HG03342 (cell line): Measurements from ENCODE around the gene NALF2.

Experiments
- ATAC-seq: cut with Tn5 transposase; IDR thresholded peaks from one replicate; pipeline ENCODE4 v1.9.1; 2021; ENCODE audit warnings: mild to moderate bottlenecking, moderate library complexity; ENCODE audit not compliant: unreplicated experiment

Gene NALF2

DNA sequence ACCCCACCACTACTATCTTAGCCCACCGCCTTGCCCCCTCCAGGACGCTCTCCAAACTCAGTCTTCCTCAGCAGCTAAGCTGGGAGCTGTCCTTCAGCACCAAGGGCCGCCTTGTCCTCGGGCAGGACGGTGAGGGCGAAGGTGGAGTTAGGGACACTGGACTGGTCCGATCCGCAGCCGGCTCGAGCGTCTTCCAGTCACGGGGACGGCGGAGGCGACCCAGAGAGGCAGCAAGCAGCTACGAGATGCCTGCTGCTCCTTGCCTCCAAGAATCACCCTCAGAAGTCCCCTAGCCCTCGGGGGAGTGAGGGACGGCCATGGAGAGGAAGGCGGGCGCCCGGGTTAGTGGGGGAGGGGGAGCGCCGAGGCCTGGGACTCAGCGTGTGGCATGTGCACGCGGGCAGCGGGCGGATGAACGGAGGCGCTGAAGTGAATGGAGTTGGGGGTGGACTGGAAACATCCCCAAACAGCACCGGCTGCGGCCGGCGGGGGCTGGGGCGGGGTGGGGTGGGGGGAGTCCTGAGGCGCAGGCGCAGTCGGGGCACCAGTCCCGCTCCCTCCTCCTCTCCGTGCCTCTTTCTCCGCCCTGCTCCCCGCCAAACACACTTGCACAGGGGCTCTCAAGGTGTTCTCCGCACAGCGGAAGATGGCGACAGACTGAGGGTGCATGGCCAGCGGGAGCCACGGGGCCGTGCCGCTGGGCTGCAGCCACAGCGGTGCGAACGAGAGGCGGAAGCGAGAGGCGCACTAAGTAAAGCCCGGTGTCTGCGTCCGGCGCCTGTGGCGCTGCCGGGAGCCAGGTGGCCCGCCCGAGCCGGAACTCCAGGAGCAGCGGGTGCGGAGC lies at the start of gene NALF2:
NALF2 (plus strand) TSS at position 545 of the 844 bp plus-strand sequence. CDS start 957 bp downstream, outside the sequence.
- no peak for ATAC-seq

- no peak for ATAC-seq
Measured at GRCh38 chrX:69457756-69458155, 46.4 kb upstream of the NALF2 start.

DNA sequence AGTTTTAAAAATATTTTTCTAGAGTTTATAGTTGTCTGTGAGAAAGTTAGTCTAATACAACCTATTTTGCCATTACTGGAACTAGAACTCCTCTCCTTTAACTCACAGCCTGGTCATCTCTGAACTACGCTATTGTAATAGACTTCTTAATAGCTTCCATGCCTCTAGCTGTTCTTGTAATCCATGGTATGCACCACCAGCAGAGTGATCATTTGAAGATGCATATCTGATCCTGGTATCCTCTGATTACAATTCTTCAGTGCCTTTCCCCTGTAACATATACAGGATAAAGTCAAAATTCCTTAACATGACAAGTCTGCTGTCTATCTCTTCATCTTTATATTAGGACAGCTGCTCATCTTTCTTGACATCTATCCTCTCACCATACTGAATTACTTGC lies 37.6 kb upstream of the NALF2 start:
- no peak for ATAC-seq

DNA sequence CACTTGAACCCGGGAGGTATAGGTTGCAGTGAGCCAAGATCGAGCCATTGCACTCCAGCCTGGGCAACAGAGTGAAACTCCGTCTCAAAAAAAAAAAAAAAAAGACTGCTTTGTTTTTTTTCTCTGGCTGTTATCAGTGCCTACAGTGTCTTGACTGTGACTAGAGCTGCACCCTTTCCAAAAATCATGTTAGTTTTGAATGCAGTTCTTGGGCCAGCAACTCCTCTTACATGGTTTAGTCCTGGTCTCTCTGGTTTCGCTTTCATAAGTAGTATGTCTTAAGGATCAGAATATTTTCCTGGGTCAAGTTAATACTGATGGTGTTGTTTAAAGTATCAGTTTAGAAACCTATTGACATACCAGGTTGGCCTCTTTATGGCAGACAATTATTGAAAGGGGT lies 34.2 kb upstream of the NALF2 start:
- ATAC-seq = no peak

GRCh38 chrX:69489625-69490024 lies 14.5 kb upstream of the NALF2 start:
- ATAC-seq = no peak

GRCh38 chrX:69493193-69493592 lies 10.9 kb upstream of the NALF2 start:
- no peak for ATAC-seq

DNA sequence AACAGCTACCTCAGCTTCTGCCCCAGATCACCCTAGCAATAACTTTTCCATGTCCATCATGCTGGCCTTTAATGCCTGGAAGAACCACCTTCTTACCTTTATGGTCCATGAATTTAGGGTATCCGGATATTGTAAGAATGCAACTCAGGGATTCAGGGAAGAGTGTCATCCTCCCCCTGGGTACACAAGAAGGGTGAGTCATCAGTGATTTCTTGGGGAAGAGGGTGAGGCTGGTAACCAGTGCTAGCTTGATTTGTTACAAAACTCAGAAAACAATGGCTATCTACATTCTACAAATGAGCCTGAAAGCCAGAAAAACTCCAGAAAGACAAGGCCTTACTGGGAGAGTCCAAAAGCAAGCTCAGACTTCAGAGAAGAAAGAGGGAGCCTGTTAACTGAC lies 10.4 kb upstream of the NALF2 start:
- no peak for ATAC-seq

DNA sequence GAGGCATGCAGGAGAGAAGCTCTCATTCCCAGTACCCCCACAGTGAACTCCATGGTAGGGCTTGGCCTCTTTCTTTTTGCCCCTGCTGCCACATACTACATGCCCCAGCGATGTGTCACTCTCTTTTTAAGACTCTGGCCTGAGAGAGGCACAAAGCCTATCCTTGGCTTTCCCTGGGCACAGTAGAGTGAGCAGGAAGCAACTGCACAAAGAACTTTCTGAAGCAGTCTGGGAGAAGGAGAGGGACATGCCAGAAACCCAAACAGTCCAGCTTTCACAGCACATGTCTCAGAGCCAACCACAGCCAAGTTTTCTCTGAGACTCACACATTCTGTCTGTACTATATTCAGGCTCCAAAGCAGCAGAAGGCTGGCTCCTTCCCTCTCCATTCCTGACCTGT lies 7.9 kb upstream of the NALF2 start:
- ATAC-seq = no peak

GRCh38 chrX:69501429-69501828 lies 2.7 kb upstream of the NALF2 start:
- ATAC-seq = no peak

GRCh38 chrX:69503228-69503781 lies 821 bp upstream of the NALF2 start:
- no peak for ATAC-seq

GRCh38 chrX:69504626-69505612 lies 793 bp downstream of the NALF2 start:
- no peak for ATAC-seq

DNA sequence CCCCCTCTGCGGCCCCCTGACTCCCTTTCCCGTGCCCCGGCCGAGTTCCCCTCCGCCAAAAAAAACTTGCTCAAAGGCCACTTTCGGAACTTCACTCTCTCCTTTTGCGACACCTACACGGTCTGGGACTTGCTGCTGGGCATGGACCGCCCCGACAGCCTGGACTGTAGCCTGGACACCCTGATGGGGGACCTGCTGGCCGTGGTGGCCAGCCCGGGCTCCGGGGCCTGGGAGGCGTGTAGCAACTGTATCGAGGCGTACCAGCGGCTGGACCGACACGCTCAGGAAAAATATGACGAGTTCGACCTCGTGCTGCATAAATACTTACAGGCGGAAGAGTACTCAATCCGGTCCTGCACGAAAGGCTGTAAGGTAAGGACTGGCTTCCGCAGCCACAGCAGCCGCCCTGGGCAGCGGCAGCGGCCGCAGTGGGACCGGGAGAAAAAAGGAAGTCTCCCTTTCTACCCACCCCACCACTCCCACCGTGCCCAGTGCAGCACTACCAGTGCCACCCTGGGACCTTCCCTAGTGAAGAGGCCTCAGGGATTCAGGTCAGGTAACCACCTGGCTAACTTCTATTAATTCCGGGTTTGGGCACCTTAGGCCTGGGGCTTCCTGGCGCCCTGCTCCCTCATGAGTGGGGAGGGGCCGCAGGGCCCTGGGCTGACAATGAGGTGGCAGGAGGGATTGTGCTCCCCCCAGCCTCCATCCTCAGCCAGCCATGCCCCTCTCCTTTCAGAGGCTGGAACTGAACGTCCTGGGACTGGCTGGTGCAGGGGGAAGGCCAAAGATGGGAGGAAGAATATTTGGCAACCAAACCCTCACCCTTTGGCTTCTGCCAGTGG lies 1.9 kb downstream of the NALF2 start:
- no peak for ATAC-seq

DNA sequence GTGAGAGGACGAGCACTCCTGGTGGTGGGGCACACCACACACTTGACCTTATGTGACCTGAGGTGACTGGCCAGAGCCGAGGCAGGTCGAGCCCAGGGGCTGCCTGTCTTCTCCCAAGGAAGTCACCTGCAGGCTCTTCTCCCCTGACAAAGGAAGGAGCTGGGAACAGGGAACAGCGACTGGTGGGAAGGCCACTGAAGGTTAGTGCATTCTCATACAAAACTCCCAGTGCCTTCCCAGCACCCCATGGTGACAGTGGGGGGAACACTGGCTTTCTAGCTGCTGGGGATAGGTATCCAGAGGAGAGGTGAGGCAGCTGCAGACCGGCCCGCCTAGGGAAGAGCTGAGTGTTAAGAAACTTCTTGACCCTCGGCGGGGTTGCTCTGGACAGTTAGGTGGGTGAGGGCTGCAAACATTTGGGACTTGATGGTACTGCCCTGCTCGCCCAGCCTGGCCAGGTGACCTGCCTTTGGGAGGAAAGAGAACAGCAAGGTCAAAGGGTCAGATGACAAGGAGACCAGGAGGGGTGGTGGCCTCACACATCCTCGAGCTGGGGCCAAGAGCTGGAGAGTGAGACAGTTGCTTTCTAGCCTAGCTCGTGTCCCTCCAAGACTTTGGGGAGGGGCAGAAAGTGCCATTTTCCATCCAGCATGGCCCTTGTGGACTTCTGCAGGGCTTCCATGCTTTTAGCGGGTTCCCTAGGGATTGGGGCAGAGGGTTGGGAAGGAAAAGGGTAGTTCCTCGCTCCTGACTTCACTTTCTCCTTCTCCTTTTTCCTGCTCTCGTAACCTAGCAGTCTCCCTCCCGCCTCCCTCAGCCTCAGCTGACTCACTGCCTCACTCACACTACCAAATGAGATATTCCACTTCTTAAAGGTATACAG lies 2.7 kb downstream of the NALF2 start:
- no peak for ATAC-seq

DNA sequence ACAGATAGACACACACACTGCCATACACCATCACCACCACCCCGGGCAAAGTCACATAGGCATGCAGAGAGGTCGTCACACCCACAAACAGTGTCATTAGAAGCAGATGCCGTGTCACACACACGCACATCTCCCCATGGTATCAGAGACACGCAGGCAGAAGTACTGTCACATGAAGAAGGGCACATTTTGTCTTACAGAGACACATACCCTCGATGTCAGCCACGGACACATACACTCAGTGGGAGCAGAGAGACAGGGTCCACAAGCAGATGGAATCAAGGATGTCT lies 3.3 kb downstream of the NALF2 start:
- ATAC-seq = no peak

GRCh38 chrX:69508610-69509009 lies 4.5 kb downstream of the NALF2 start:
- no peak for ATAC-seq

GRCh38 chrX:69510137-69510715 lies 6.1 kb downstream of the NALF2 start:
- ATAC-seq = no peak

DNA sequence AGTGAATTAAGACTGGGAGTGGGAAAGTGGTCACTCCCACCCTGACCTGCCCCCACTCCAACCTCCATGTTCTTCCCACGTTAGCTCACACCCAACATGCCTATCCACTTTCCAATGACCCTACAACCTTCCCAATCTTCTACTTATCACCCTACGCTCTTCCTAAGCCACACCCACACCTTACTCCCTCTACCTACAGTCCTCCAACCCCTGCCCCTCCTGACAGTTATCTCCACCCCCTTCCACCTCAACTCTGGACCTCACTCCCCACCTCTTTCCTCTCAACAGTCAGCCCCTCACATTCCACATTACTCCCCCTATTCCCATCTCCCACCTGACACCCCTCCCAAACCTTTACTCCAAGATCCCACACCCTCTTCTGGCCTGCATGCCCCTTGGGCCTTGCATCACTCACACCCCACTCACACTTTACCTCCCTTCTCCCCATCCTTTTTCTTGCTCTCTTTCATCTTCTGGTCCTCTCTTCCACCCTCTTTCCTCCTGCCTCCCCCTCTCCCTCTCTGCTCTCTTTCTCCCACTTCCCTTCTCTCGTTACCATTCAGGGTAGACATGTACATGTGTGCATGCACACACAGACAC lies 6.9 kb downstream of the NALF2 start:
- no peak for ATAC-seq

DNA sequence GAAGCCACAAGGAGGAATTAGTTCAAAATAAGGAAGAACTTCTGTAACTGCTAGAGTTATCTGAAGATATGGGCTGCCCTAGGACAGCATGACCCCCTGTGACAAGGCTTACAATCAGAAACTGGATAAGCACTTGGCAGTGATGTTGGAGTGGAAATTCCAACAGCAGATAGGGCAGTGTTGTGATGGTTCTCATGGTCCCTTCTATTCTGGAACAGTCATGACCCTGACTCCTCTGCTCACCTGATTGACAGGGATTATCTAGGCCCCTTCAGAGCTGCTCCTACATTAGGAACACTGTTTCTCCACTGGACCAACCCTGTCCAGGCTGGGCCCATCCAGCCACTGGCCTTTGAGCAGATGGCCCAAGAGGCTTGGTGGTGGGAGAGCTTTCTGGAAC lies 17.9 kb downstream of the NALF2 start:
- ATAC-seq = no peak

- ATAC-seq = no peak
Measured at GRCh38 chrX:69523314-69523713, 19.2 kb downstream of the NALF2 start.
